CD8-positive, alpha-beta memory T cell (primary cell): ENCODE data around the gene FEZF2. TPM values are rescaled to one million over a fixed set of nuclear protein-coding genes. Genes with fewer than 3 reads are reported as not detected.

Source experiments
- CTCF ChIA-PET: fragments of 350-600 bp; sonication (Branson Sonifier 250); formaldehyde crosslinking; loops from one replicate; lab custom pipeline; 2021; ENCODE audit warnings: antibody characterized with exemption; lab: Charles Lee
- POLR2A ChIA-PET: fragments of 350-600 bp; sonication (Branson Sonifier 250); formaldehyde crosslinking; loops from one replicate; lab custom pipeline; 2021; ENCODE audit warnings: antibody characterized with exemption; lab: Charles Lee
- DNase-seq, 5 donors: peaks; one replicate each; pipeline versions ENCODE4 v3.0.0 to v3.0.0-alpha.2; 2020 to 2022; ENCODE audit warnings: mixed read lengths in 1 of 5
- H3K27ac ChIP-seq: one replicate; pipeline ENCODE4 v1.7.0; 2013; ENCODE audit warnings: low read depth, mild to moderate bottlenecking, low read length, moderate library complexity
- H3K27me3 ChIP-seq: 2 replicates; pipeline ENCODE4 v1.7.0; 2013; ENCODE audit warnings: low read length, mild to moderate bottlenecking; ENCODE audit not compliant: insufficient read depth, poor library complexity, severe bottlenecking
- H3K36me3 ChIP-seq: 2 replicates; pipeline ENCODE4 v1.7.0; 2013; ENCODE audit warnings: mild to moderate bottlenecking, low read length, moderate library complexity; ENCODE audit not compliant: insufficient read depth
- H3K4me1 ChIP-seq: 2 replicates; pipeline ENCODE4 v1.7.0; 2013; ENCODE audit warnings: mild to moderate bottlenecking, low read length, moderate library complexity; ENCODE audit not compliant: insufficient read depth
- H3K4me3 ChIP-seq: 2 replicates; pipeline ENCODE4 v1.7.0; 2013; ENCODE audit warnings: mild to moderate bottlenecking, low read length
- H3K9me3 ChIP-seq: 2 replicates; pipeline ENCODE4 v1.7.0; 2013; ENCODE audit warnings: mild to moderate bottlenecking, low read length
- H3K27ac Mint-ChIP-seq, 8 donors: one replicate each; pipeline ENCODE4 v1.8.0; 2020 to 2021; ENCODE audit warnings: mixed read lengths in 8 of 8, mild to moderate bottlenecking in 6 of 8, inconsistent platforms in 3 of 8, moderate library complexity in 3 of 8
- H3K27me3 Mint-ChIP-seq, 2 donors: one replicate each; pipeline ENCODE4 v1.8.0; 2020 to 2021; ENCODE audit warnings: mixed read lengths in 2 of 2, mild to moderate bottlenecking in 1 of 2, moderate library complexity in 1 of 2
- H3K36me3 Mint-ChIP-seq, 3 donors: one replicate each; pipeline ENCODE4 v1.8.0; 2020 to 2021; ENCODE audit warnings: mixed read lengths in 3 of 3, inconsistent platforms in 1 of 3, mild to moderate bottlenecking in 1 of 3
- H3K4me1 Mint-ChIP-seq, 3 donors: one replicate each; pipeline ENCODE4 v1.8.0; 2020 to 2021; ENCODE audit warnings: mixed read lengths in 3 of 3, inconsistent platforms in 1 of 3, mild to moderate bottlenecking in 1 of 3
- H3K4me3 Mint-ChIP-seq, 7 donors: one replicate each; pipeline ENCODE4 v1.8.0; 2020 to 2021; ENCODE audit warnings: mixed read lengths in 7 of 7, mild to moderate bottlenecking in 6 of 7, moderate library complexity in 4 of 7, inconsistent platforms in 2 of 7
- H3K9me3 Mint-ChIP-seq, 5 donors: one replicate each; pipeline ENCODE4 v1.8.0; 2020 to 2022; ENCODE audit warnings: mixed read lengths in 5 of 5, mild to moderate bottlenecking in 3 of 5, moderate library complexity in 2 of 5, inconsistent platforms in 1 of 5
- polyA plus RNA-seq: library from polyadenylated mRNA; unstranded; fragments of 300-500 nt; fragmentation: Illumina TruSeq; gene quantifications from one replicate; pipeline ENCODE4 v1.2.3, GENCODE V29; 2021
- total RNA-seq, 2 experiments: library from RNA; stranded (reverse); gene quantifications; one replicate each; pipeline ENCODE4 v1.2.3, GENCODE V29; 2021

Gene FEZF2
- total and polyA plus RNA-seq, 3 experiments from 2014 or later = not detected

DNA sequence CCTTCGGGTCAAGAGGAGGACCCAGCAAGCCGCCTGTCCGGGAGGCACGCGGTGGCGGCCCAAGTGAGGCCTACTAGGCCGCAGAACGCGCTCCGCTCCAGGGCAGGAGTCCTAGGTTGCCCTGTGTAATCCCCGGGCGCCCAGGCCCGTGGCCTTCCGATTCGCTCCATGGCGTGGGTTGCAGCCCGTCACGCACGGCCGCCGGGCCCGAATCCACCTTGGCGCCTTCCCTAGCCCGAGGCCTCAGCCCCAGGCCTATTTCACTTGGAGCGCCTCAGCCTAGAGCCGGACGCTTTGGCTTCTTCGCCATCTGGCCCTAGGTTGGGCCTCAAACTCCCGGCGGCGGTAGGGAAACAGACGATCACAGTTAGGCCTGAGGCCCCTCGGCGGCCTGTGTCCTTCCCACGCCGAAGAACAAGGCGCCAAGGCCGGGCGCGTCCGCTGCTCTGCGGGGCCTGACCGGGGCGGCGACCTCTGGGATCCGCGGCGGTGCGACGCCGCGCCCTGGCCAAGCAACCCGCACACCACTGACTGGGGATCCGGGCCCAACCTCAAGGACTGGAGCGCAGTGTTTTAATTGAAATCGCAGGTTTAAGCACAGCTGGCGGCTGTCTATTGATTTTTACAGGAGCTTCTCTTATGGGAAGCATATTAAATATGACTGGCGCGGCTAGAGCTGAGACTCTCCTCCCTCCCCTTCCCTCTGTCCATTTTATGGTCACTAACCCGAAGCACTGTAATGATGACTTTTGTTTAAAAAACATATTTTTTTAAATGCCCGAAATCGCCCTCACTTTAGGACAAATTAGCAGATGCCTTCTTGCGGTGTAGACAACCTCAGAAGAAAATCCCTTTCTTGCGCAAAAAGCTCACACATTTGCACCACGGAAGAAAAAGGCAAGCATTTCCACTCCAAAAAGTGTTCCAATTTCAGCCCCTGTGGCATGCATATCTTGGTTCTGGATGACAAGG is 3.8 kb upstream of the FEZF2 start:
- Histone ChIP-seq H3K27ac (no peak overlapping the region), H3K4me1 (no peaks in the 10 kb centered on the region), H3K27me3 (peaks cover 12% of the 10 kb centered on the region), H3K9me3 (no peaks in the 10 kb centered on the region), H3K4me3 (no peak overlapping the region), H3K36me3 (no peaks in the 10 kb centered on the region)
- H3K36me3 Mint-ChIP-seq = no peaks in the 10 kb centered on the region
- no peak for DNase-seq
- H3K4me3 Mint-ChIP-seq = no peak overlapping the region
- peaks cover 3 to 9% (median 5%) of the 10 kb centered on the region in 3 donors for H3K4me1 Mint-ChIP-seq
- ChIA-PET POLR2A (no interaction called here), CTCF (no interaction called here)
- no peak overlapping the region for H3K27ac Mint-ChIP-seq
- peaks cover 43 to 73% of the 10 kb centered on the region in 2 donors for H3K27me3 Mint-ChIP-seq
- H3K9me3 Mint-ChIP-seq = peaks cover 0 to 9% (median 5%) of the 10 kb centered on the region in 5 donors

DNA sequence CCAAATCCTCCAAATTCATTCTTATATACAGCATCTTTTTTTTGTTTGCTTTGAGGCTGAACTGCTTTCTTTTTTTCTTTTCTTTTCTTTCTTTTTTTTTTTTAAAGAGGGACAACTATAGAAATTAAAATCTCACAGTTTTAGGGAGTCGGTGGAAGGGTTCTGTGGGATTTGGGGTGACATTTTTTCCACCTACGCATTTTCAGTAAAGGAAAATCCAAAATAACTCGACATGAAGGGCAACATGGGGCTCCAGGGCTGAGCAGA is 3.0 kb upstream of the FEZF2 start:
- POLR2A ChIA-PET = no interaction called here
- Histone ChIP-seq H3K36me3 (no peaks in the 10 kb centered on the region), H3K27me3 (peaks cover 14% of the 10 kb centered on the region), H3K9me3 (no peaks in the 10 kb centered on the region), H3K4me1 (no peaks in the 10 kb centered on the region), H3K4me3 (no peak overlapping the region), H3K27ac (no peak overlapping the region)
- DNase-seq = no peak
- peaks cover 3 to 9% (median 5%) of the 10 kb centered on the region in 3 donors for H3K4me1 Mint-ChIP-seq
- H3K9me3 Mint-ChIP-seq = peaks cover 0 to 10% (median 5%) of the 10 kb centered on the region in 5 donors
- H3K4me3 Mint-ChIP-seq = no peak overlapping the region
- no peak overlapping the region for H3K27ac Mint-ChIP-seq
- CTCF ChIA-PET = no interaction called here
- peaks cover 44 to 66% of the 10 kb centered on the region in 2 donors for H3K27me3 Mint-ChIP-seq
- no peaks in the 10 kb centered on the region for H3K36me3 Mint-ChIP-seq

DNA sequence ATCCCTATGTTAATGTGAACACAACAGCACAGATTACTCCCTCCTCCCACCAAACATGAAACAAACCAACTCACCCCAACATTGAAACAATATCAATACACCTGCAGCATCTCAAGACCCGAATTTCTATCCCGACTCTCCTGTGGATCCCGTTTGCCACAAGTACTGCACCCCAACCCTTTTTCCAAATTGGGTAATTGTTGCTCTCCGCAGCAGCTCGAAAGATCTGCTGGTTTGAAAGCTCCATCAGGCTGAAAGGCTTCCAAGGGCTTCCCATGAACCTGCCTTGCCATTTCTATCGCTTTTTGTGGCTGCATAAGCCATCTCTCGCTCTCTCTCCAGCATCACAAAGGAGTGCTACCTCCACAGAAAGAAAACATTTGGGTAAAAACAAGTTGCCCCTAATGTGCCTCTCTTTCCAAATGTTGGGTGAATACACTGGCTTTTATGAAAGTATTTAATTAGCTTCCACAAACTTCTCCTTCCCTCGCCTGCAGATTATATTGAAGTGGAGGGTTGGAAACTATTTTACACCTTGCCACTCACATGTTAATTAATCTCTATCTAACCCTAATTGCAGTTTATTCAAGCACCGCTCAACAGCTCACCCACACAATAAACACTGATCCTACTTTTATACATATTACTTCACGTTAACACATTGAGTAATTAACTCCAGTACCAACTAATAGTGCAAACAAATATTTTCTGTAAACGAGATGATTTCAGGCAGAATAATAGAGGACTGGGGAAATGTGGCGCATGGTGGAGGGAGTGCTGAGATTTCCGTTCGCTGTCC is 2.5 kb upstream of the FEZF2 start:
- no peaks in the 10 kb centered on the region for H3K36me3 Mint-ChIP-seq
- CTCF ChIA-PET = no interaction called here
- H3K27ac Mint-ChIP-seq = no peak overlapping the region
- peaks cover 47 to 67% of the 10 kb centered on the region in 2 donors for H3K27me3 Mint-ChIP-seq
- Histone ChIP-seq H3K9me3 (no peaks in the 10 kb centered on the region), H3K27me3 (peaks cover 17% of the 10 kb centered on the region), H3K36me3 (no peaks in the 10 kb centered on the region), H3K27ac (no peak overlapping the region), H3K4me1 (no peaks in the 10 kb centered on the region), H3K4me3 (no peak overlapping the region)
- DNase-seq = no peak
- peak overlapping the region in 1 of 7 donors; percentile 18 for H3K4me3 Mint-ChIP-seq
- peaks cover 0 to 13% (median 8%) of the 10 kb centered on the region in 5 donors for H3K9me3 Mint-ChIP-seq
- POLR2A ChIA-PET = no interaction called here
- H3K4me1 Mint-ChIP-seq = peaks cover 3 to 9% (median 5%) of the 10 kb centered on the region in 3 donors

DNA sequence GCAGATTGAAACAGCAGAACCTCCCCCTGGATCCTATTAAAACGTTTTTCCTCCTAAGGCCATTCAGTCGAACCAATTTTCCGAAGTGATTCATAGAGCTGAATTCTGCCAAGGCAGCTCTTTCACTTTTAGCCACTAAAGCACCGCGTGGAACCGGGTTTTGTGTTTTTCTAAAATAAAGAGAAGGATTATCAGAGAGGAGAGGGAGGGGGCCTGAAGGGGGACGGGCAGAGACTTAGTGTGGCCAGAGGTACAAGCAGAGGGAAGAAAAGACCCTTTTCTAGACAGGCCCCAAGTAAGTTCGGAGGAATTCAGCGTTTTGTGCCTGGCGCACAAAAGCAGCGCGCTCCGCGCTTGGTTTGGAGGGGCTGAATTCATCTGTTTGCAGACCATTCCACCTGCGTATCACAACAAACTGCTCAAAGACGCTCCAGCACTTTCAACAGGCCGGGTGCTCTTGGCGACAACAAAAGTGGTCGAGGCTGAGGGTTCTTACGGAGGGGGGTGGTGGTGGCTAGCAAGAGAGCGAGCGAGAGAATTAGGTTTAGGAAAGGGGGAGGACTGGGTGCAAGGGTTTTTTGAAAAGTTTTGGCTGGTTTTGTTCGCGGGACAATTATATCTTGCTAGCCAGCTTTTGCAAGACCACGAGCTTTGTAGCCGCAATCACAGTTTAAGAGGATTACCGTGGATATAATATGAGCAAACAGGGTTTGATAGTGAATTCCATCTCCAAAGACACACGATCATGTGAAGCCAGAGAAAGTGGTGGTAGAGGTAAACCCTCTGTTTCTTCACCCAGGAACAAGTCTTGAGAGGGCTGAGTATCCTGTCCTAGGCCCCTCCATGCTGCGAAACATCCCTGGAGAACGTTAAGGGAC is 1.2 kb upstream of the FEZF2 start:
- DNase-seq = no peak
- Mint-ChIP-seq H3K27ac (no peak overlapping the region), H3K27me3 (peaks cover 57 to 67% of the 10 kb centered on the region in 2 donors), H3K4me3 (no peak overlapping the region), H3K36me3 (no peaks in the 10 kb centered on the region), H3K4me1 (peaks cover 3 to 9% (median 5%) of the 10 kb centered on the region in 3 donors), H3K9me3 (peaks cover 0 to 20% (median 13%) of the 10 kb centered on the region in 5 donors)
- ChIA-PET POLR2A (no interaction called here), CTCF (no interaction called here)
- Histone ChIP-seq H3K4me3 (no peak overlapping the region), H3K27ac (no peak overlapping the region), H3K27me3 (peaks cover 17% of the 10 kb centered on the region), H3K9me3 (no peaks in the 10 kb centered on the region), H3K36me3 (no peaks in the 10 kb centered on the region), H3K4me1 (no peaks in the 10 kb centered on the region)

DNA sequence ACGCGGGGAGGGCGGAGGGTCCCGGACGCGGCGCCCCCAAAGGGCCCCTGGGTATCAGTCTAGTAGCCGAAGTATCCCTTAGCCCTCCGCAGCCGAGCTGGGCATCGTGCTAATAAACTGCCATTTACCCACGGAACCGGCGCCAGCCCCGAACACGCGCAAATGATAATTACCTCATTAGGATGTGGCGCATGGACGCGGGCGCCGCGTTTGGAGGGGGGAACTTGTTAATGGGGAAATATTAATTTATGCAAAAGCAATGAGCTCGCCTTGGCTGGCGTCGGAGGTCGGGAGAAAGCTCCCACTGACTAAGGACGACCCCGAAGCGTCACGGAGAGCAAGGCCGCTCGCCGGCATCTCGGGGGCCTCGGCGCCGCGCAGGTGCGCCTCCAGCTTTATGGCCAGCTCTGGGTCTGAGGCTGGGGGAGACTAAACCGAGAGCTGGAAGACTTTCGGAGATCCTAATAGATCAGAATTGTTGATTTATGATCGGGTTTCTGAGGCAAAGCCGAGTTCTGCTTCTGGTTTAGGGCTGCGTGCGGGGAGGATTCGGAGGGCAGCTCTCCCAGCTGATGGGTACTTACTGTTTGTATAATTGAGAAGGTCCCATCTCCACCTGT is 474 bp upstream of the FEZF2 start:
- Mint-ChIP-seq H3K36me3 (no peaks in the 10 kb centered on the region), H3K27ac (no peak overlapping the region), H3K4me1 (peaks cover 3 to 6% (median 5%) of the 10 kb centered on the region in 3 donors), H3K9me3 (peaks cover 0 to 22% (median 13%) of the 10 kb centered on the region in 5 donors), H3K27me3 (peaks cover 59 to 66% of the 10 kb centered on the region in 2 donors), H3K4me3 (no peak overlapping the region)
- peaks cover 17% of the 10 kb centered on the region for H3K27me3 ChIP-seq
- no peaks in the 10 kb centered on the region for H3K9me3 ChIP-seq
- no peaks in the 10 kb centered on the region for H3K36me3 ChIP-seq
- ChIA-PET POLR2A (no interaction called here), CTCF (no interaction called here)
- no peak overlapping the region for H3K4me3 ChIP-seq
- DNase-seq = no peak
- H3K4me1 ChIP-seq = no peaks in the 10 kb centered on the region
- no peak overlapping the region for H3K27ac ChIP-seq

DNA sequence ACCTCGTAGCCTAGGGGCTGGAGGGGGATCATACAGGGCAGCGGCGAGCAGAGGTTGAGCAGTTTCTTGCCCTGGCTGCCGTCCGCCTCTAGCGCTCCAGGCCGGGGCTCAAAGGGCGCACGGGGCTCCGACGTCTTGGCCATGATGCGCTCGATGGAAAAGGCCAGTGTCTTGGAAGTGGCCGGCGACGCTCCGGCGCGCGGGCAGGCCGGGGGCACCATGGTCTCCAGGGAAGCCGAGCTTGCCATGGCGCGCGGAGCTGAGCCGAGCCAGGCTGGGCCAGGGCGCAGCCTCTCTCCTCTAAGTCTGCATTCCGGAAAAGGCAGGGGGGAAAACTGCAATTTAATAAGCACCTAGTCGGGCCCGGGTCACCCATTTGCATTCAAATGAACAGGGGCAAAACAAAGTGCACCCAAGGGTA is 719 bp downstream of the FEZF2 start:
- Histone ChIP-seq H3K9me3 (no peaks in the 10 kb centered on the region), H3K36me3 (no peaks in the 10 kb centered on the region), H3K4me3 (no peak overlapping the region), H3K27ac (no peak overlapping the region), H3K4me1 (no peaks in the 10 kb centered on the region), H3K27me3 (peaks cover 17% of the 10 kb centered on the region)
- Mint-ChIP-seq H3K4me3 (no peak overlapping the region), H3K27ac (no peak overlapping the region), H3K9me3 (peaks cover 0 to 22% (median 12%) of the 10 kb centered on the region in 5 donors), H3K36me3 (no peaks in the 10 kb centered on the region), H3K4me1 (peaks cover 3 to 6% (median 5%) of the 10 kb centered on the region in 3 donors), H3K27me3 (peaks cover 57 to 69% of the 10 kb centered on the region in 2 donors)
- CTCF ChIA-PET = no interaction called here
- POLR2A ChIA-PET = no interaction called here
- DNase-seq = no peak

DNA sequence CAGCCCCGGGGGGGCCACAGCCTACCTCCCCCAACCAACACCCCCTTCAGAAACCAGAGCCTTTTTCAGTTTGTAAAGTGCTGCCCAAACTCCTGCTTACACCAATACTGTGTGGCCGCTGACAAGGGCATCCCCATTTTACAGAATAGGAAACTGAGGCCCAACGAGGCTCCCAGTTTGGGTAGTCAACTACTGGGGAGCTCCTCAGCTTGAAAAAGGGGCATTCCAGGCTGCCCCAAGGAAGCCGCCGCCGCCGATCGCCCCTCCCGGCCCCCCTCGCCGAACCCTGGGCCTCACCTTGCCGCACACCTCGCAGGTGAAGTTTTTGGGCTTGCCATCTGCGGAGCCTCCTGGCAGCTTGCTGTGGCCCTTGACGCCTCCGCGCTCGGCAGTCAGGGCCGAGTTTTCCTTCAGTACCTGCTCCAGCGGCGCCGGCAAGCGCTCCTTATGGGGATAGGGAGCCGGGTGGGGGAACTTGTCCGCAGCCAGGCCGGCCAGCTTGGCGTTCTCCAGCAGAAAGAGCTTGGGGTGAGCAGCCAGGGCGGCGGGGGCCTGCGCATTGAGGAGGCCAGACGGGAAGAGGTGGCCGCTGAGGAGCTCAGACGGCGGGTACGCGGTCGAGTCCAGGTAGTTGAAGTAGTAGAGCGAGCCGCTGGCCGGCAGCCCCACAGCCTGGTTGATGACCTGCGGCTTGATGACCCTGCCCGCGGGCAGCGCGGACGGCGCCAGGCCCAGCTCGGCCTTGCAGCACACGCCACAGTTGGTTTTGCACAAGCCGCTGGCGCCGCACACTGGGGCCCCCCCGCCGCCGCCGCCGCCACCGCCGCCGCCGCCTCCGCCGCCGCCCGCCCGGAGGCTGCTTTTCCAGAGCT is 1.4 kb downstream of the FEZF2 start:
- peaks cover 17% of the 10 kb centered on the region for H3K27me3 ChIP-seq

More for the DNA sequence above, 1.4 kb downstream of the FEZF2 start:
- no peak overlapping the region for H3K27ac Mint-ChIP-seq
- Histone ChIP-seq H3K9me3 (no peaks in the 10 kb centered on the region), H3K4me1 (no peaks in the 10 kb centered on the region), H3K36me3 (no peaks in the 10 kb centered on the region), H3K27ac (no peak overlapping the region), H3K4me3 (no peak overlapping the region)
- peaks cover 0 to 23% (median 13%) of the 10 kb centered on the region in 5 donors for H3K9me3 Mint-ChIP-seq
- ChIA-PET CTCF (no interaction called here), POLR2A (no interaction called here)
- no peaks in the 10 kb centered on the region for H3K36me3 Mint-ChIP-seq
- peaks cover 3 to 6% (median 5%) of the 10 kb centered on the region in 3 donors for H3K4me1 Mint-ChIP-seq
- no peak overlapping the region for H3K4me3 Mint-ChIP-seq
- peaks cover 59 to 72% of the 10 kb centered on the region in 2 donors for H3K27me3 Mint-ChIP-seq
- DNase-seq = no peak
